Tibial nerve (tissue), 4 donors: ENCODE measurements around the gene TJP1. TPM values are rescaled to one million over a fixed set of nuclear protein-coding genes. Genes with fewer than 3 reads are reported as not detected.
"Not testable (repeated sequence)": the region's sequence is repeated elsewhere in the genome, so short reads cannot be mapped to it uniquely, and the experiment has no call there.

ENCODE experiments used
- DNase-seq, 2 donors: peaks; one replicate each; pipeline ENCODE4 v3.0.0-alpha.2; 2019; ENCODE audit warnings: low spot score in 2 of 2
- H3K27ac ChIP-seq, 4 donors: fragments of 200-600 bp; sonication (generic) in 3 of 4; one replicate each; pipeline ENCODE4 v1.5.1; 2017 to 2019; ENCODE audit warnings: mild to moderate bottlenecking in 1 of 4
- H3K27me3 ChIP-seq, 2 donors: fragments of 200-600 bp; sonication (generic) in 1 of 2; one replicate each; pipeline versions ENCODE4 v1.5.1 to v1.6.0; 2017 to 2019
- H3K36me3 ChIP-seq, 3 donors: fragments of 200-600 bp; sonication (generic); one replicate each; pipeline ENCODE4 v1.5.1; 2018 to 2019
- H3K4me1 ChIP-seq, 4 donors: fragments of 200-600 bp; sonication (generic) in 3 of 4; one replicate each; pipeline ENCODE4 v1.5.1; 2017 to 2019
- H3K4me3 ChIP-seq, 4 donors: fragments of 200-600 bp; sonication (generic) in 3 of 4; one replicate each; pipeline ENCODE4 v1.5.1; 2017 to 2019; ENCODE audit warnings: mild to moderate bottlenecking in 1 of 4, moderate library complexity in 1 of 4
- H3K9me3 ChIP-seq, 4 donors: fragments of 200-600 bp; sonication (generic) in 3 of 4; one replicate each; pipeline ENCODE4 v1.5.1; 2017 to 2019
- EP300 ChIP-seq, 2 donors: sonication (generic); formaldehyde crosslinking; IDR thresholded peaks; one replicate each; pipeline ENCODE4 v1.6.1; 2017; ENCODE audit warnings: antibody characterized with exemption in 2 of 2, mild to moderate bottlenecking in 1 of 2
- POLR2A ChIP-seq, 2 donors: fragments of 450-650 bp; IDR thresholded peaks; one replicate each; pipeline ENCODE4 v1.6.1; 2017; ENCODE audit warnings: antibody characterized with exemption in 2 of 2, mild to moderate bottlenecking in 2 of 2, moderate library complexity in 2 of 2
- WGBS, 2 donors: methylation state at CpG; one replicate each; pipeline ENCODE4 v1.1.5; 2018; 5-methylcytosine and 5-hydroxymethylcytosine counted together
- total RNA-seq, 4 donors: library from RNA; depleted of rRNA; stranded (reverse); fragments of >200 nt; gene quantifications; one replicate each; pipeline ENCODE4 v1.1.0, GENCODE V29; 2016
- TF ChIP-seq, protein P1 (sequence below), 5 experiments: fragments of 200-600 bp in 3 of 5; fragments of 450-650 bp in 2 of 5; sonication (generic) in 3 of 5; IDR thresholded peaks; one replicate each; pipeline ENCODE4 v1.5.1; 2016 to 2019; ENCODE audit warnings: antibody characterized with exemption in 5 of 5, mild to moderate bottlenecking in 3 of 5, moderate library complexity in 2 of 5

Gene TJP1
- total RNA-seq, 4 donors from 2014 or later: 163 to 416 (median 403) TPM

DNA sequence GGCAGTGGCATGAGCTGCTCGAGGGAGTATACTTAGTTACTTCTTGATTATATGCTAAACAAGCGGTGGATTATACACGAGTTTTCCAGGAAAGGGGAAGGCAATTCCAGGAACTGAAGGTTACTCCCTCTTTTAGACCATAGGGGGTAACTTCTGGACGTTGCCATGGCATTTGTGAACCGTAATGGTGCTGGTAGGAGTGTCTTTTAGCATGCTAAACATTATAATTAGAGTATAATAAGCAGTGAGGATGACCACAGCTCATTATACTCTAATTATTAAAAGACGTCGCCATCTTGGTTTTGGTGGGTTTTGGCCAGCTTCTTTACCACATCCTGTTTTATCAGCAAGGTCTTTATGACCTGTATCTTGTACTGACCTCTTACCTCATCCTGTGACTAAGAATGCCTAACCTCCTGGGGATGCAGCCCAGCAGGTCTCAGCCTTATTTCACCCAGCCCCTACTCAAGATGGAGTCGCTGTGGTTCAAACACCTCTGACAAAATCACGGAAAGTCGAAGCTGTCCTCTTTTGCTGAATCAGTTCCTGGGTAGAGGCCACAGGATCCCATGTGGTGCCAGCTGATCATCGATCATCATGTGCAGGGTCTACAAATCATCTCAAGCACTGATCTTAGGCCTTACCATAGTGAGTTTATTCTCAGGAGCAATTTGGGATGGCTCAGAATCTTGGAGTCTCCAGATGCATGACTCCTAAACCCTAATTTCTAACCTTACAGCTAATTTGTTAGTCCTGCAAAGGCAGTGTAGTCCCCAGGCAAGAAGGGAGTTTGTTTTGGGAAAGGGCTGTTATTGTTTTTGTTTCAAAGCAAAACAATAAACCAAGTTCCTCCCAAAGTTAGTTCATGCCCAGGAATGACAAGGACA is 149.1 kb downstream of the TJP1 start:
- no peak for DNase-seq
- H3K27ac ChIP-seq: no peak overlapping the region
- WGBS, 2 donors: 85 to 90% methylated on average over 11 of the region's 11 CpGs
- H3K4me3 ChIP-seq: no peak overlapping the region
- peaks cover 0 to 13% of the 10 kb centered on the region in 2 donors for H3K27me3 ChIP-seq
- peaks cover 0 to 32% (median 3%) of the 10 kb centered on the region in 4 donors for H3K4me1 ChIP-seq
- TF ChIP-seq, protein P1, sequence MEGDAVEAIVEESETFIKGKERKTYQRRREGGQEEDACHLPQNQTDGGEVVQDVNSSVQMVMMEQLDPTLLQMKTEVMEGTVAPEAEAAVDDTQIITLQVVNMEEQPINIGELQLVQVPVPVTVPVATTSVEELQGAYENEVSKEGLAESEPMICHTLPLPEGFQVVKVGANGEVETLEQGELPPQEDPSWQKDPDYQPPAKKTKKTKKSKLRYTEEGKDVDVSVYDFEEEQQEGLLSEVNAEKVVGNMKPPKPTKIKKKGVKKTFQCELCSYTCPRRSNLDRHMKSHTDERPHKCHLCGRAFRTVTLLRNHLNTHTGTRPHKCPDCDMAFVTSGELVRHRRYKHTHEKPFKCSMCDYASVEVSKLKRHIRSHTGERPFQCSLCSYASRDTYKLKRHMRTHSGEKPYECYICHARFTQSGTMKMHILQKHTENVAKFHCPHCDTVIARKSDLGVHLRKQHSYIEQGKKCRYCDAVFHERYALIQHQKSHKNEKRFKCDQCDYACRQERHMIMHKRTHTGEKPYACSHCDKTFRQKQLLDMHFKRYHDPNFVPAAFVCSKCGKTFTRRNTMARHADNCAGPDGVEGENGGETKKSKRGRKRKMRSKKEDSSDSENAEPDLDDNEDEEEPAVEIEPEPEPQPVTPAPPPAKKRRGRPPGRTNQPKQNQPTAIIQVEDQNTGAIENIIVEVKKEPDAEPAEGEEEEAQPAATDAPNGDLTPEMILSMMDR (IDR thresholded peaks at IDR 0.05): no peak
- no peak for TF ChIP-seq EP300 (IDR thresholded peaks at IDR 0.05)
- no peaks in the 10 kb centered on the region for H3K36me3 ChIP-seq
- no peaks in the 10 kb centered on the region for H3K9me3 ChIP-seq

DNA sequence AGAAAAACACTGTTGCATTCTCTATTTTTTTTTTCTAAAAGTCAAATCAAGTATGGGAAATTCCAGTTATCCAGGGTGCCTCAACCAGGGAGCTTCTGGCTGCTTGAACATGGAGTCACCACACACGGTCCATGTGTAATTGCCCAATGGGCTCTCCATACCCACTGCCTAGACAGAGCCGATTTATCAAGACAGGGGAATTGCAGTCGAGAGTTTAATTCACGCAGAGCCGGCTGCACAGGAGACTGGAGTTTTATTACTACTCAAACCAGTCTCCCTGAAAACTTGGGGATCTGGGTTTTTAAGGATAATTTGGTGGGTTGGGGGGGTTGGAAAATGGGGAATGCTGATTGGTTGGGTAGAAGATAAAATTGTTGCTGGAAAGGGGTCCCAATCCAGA is 149.8 kb downstream of the TJP1 start:
- 90 to 97% methylated on average over 5 of the region's 5 CpGs for WGBS, 2 donors
- no peak for TF ChIP-seq POLR2A (IDR thresholded peaks at IDR 0.05)
- no peak for TF ChIP-seq EP300 (IDR thresholded peaks at IDR 0.05)
- TF ChIP-seq, protein P1 (IDR thresholded peaks at IDR 0.05): no peak
- no peaks in the 10 kb centered on the region for H3K36me3 ChIP-seq
- H3K27me3 ChIP-seq: peaks cover 0 to 13% of the 10 kb centered on the region in 2 donors
- no peaks in the 10 kb centered on the region for H3K9me3 ChIP-seq
- DNase-seq: no peak
- H3K4me1 ChIP-seq: peaks cover 0 to 32% (median 3%) of the 10 kb centered on the region in 4 donors
- H3K27ac ChIP-seq: no peak overlapping the region
- no peak overlapping the region for H3K4me3 ChIP-seq

DNA sequence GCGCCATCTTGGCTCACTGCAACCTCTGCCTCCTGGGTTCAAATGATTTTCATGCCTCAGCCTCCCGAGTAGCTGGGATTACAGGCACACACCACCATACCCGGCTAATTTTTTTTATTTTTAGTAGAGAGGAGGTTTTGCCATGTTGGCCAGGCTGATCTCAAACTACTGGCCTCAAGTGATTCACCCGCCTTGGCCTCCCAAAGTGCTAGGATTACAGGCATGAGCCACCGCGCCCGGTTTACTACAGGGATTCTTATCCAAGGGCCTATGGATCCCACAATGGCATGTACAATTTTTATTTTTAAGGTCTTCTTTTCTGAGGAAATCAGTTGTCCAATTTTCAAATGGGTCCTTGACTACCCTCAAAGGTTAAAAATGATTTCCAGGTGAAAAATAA is 150.2 kb downstream of the TJP1 start:
- H3K4me1 ChIP-seq: peaks cover 0 to 32% (median 3%) of the 10 kb centered on the region in 4 donors
- not testable (repeated sequence) for H3K9me3 ChIP-seq, DNase-seq, H3K4me3 ChIP-seq, H3K36me3 ChIP-seq, H3K27ac ChIP-seq
- 90 to 95% methylated on average over 7 of the region's 7 CpGs for WGBS, 2 donors
- H3K27me3 ChIP-seq: peaks cover 0 to 13% of the 10 kb centered on the region in 2 donors

DNA sequence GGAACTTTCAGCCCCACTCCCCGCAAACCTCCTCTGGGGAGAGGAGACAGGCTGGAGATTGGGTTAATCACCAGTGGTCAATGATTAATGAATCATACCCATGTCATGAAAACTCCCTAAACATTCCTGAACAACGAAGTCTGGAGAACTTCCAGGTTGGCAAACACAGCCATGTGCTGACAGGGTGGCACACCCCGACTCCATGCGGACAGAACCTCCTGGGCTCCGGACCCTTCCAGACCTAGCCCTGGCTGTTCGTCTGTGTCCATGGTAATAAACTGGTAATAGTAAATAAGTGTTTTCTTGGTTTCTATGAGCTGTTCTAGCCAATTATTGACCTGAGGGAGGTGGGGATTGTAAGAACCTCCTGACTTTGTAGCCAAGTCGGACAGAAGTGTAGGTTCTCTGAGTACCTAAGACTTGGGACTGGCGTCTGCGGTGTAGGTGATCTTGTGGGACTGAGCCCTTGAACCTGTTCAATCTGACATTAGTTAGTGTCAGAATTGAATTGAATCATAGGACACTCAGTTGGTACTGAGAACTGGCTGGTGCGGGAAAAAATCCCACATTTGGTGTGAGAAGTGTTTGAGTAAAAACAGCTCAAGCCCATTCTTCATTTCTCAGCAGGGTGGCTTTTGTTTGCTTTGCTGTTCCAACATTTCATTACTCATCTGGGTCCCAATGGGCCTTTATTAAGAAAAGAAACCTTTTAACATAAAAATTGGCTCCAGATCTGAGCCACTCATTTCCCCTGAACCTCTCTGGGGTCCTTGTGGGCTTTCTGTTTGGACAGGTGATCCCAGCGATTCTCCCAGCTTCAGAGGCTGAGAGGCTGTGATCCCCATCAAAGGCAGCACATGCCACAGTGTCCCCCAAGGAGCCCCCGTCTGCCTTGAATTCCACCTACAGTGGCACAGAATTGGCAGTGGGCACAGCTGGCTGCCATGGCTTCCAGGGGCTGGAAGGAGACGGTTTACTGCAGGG is 151.0 kb downstream of the TJP1 start:
- no peak for DNase-seq
- H3K9me3 ChIP-seq: no peaks in the 10 kb centered on the region
- peak overlapping the region in 1 of 4 donors; percentile 26 for H3K27ac ChIP-seq
- H3K4me3 ChIP-seq: no peak overlapping the region
- H3K36me3 ChIP-seq: no peaks in the 10 kb centered on the region
- TF ChIP-seq POLR2A (IDR thresholded peaks at IDR 0.05) (no peak), EP300 (IDR thresholded peaks at IDR 0.05) (no peak)
- TF ChIP-seq, protein P1 (IDR thresholded peaks at IDR 0.05): no peak
- WGBS, 2 donors: 67 to 70% methylated on average over 12 to 13 of the region's 13 CpGs
- H3K27me3 ChIP-seq: peaks cover 0 to 13% of the 10 kb centered on the region in 2 donors
- H3K4me1 ChIP-seq: peaks cover 0 to 27% (median 3%) of the 10 kb centered on the region in 4 donors

DNA sequence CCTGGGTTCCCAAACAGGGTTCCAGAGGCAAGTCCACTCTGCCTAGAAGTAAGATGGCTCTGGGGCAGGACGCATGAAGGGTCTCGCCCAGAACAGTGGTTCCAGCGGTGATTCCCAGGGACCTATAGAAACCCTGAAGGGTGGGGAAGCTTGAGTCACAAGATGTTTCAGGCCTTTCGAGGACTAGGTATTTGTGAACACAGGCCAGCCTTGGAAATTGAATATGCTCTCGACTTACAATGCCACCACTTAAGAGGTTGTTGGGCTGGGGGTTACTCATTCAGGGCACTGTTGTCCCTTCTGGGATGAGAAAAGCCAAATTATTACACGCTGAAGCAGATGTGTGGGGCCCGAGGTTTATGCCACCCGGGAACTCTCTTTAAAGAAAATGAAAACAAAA is 152.0 kb downstream of the TJP1 start:
- peaks cover 0 to 7% of the 10 kb centered on the region in 2 donors for H3K27me3 ChIP-seq
- H3K9me3 ChIP-seq: no peaks in the 10 kb centered on the region
- no peak for DNase-seq
- no peak for TF ChIP-seq POLR2A (IDR thresholded peaks at IDR 0.05)
- TF ChIP-seq, protein P1 (IDR thresholded peaks at IDR 0.05): no peak
- TF ChIP-seq EP300 (IDR thresholded peaks at IDR 0.05): no peak
- H3K4me3 ChIP-seq: no peak overlapping the region
- WGBS, 2 donors: 79 to 82% methylated on average over 8 of the region's 8 CpGs
- H3K27ac ChIP-seq: peak overlapping the region in 1 of 4 donors; percentile 26
- no peaks in the 10 kb centered on the region for H3K36me3 ChIP-seq
- peaks cover 0 to 22% (median 3%) of the 10 kb centered on the region in 4 donors for H3K4me1 ChIP-seq
